A549 (cell line): ENCODE measurements around the gene NTRK3. TPM values are rescaled to one million over a fixed set of nuclear protein-coding genes. Genes with fewer than 3 reads are reported as not detected.

Source experiments
- ATAC-seq, 2 experiments: fragments of 200-7000 bp in 1 of 2; fragments of >200 bp in 1 of 2; cut with Nextera tagmentation in 1 of 2; cut with Tn5 transposase in 1 of 2; 3 replicates each; pipeline versions ENCODE4 v1.8.0 to v1.9.1; 2018 to 2020; ENCODE audit warnings: mild to moderate bottlenecking in 1 of 2, moderate library complexity in 1 of 2
- CTCF ChIA-PET: fragments of 300-600 bp; sonication (Branson Sonifier 250); formaldehyde crosslinking; extraction: SDS; loops from one replicate; lab custom pipeline; 2021; ENCODE audit warnings: antibody characterized with exemption, inconsistent platforms; lab: Yijun Ruan, JAX
- POLR2A ChIA-PET: fragments of 350-600 bp; formaldehyde crosslinking; extraction: SDS; loops from one replicate; lab custom pipeline; 2021; ENCODE audit warnings: antibody characterized with exemption, inconsistent platforms; lab: Yijun Ruan, JAX
- DNase-seq, 2 experiments: peaks; one replicate each; pipeline versions ENCODE4 v3.0.0 to v3.0.0-alpha.2; 2011 to 2016; ENCODE audit warnings: low read depth in 1 of 2, low spot score in 1 of 2
- FAIRE-seq: peaks from 2 replicates; lab custom pipeline; 2011; peaks lifted over from hg19 to GRCh38; lab: Jason Lieb, UNC
- H3K27ac ChIP-seq, 2 experiments: fragments of >200 bp; sonication (Bioruptor Twin); formaldehyde crosslinking; 3 replicates each; pipeline ENCODE4 v1.5.1; 2016 to 2017
- H3K4me1 ChIP-seq: fragments of >200 bp; sonication (Bioruptor Twin); formaldehyde crosslinking; 3 replicates; pipeline ENCODE4 v1.6.1; 2016
- H3K4me2 ChIP-seq: fragments of >200 bp; sonication (Bioruptor Twin); formaldehyde crosslinking; 3 replicates; pipeline ENCODE4 v1.6.1; 2016
- H3K4me3 ChIP-seq: fragments of >200 bp; sonication (Bioruptor Twin); formaldehyde crosslinking; 3 replicates; pipeline ENCODE4 v1.5.1; 2016
- H3K9me3 ChIP-seq: fragments of >200 bp; sonication (Bioruptor Twin); formaldehyde crosslinking; 3 replicates; pipeline ENCODE4 v1.6.1; 2016
- BCL3 ChIP-seq: fragments of >200 bp; sonication (Bioruptor Twin); formaldehyde crosslinking; IDR thresholded peaks from 3 replicates; pipeline ENCODE4 v1.6.1; 2016
- CBX8 ChIP-seq: fragments of 200-600 bp; sonication (generic); IDR thresholded peaks from 2 replicates; pipeline ENCODE4 v1.6.1; 2016
- CTCF ChIP-seq: fragments of >200 bp; sonication (Bioruptor Twin); formaldehyde crosslinking; IDR thresholded peaks from 3 replicates; pipeline ENCODE4 v1.5.1; 2016
- E2F6 ChIP-seq: IDR thresholded peaks from 2 replicates; pipeline ENCODE4 v1.6.1; 2012; ENCODE audit warnings: low read depth, borderline replicate concordance
- EHF ChIP-seq: fragments of 250-450 bp; sonication (Bioruptor Pico); IDR thresholded peaks from 2 replicates; pipeline ENCODE4 v1.5.0; 2020; ENCODE audit warnings: mild to moderate bottlenecking
- ESRRA ChIP-seq: fragments of 150-350 bp; IDR thresholded peaks from 2 replicates; pipeline ENCODE4 v1.6.1; 2014; ENCODE audit warnings: mild to moderate bottlenecking, low read length, borderline replicate concordance
- FOXS1 ChIP-seq: fragments of 250-450 bp; sonication (Bioruptor Pico); IDR thresholded peaks from 2 replicates; pipeline ENCODE4 v1.5.0; 2020; ENCODE audit warnings: mild to moderate bottlenecking, moderate library complexity
- HOXB13 ChIP-seq: fragments of 250-450 bp; sonication (Bioruptor Pico); IDR thresholded peaks from 2 replicates; pipeline ENCODE4 v1.5.0; 2020; ENCODE audit warnings: low read depth, mild to moderate bottlenecking, moderate library complexity
- HOXB5 ChIP-seq: fragments of 250-450 bp; sonication (Bioruptor Pico); IDR thresholded peaks from 2 replicates; pipeline ENCODE4 v1.5.0; 2020; ENCODE audit warnings: mild to moderate bottlenecking, moderate library complexity
- JUNB ChIP-seq: fragments of >200 bp; sonication (Bioruptor Twin); formaldehyde crosslinking; IDR thresholded peaks from 2 replicates; pipeline ENCODE4 v1.6.1; 2016
- KDM1A ChIP-seq: fragments of 200-600 bp; sonication (generic); IDR thresholded peaks from 2 replicates; pipeline ENCODE4 v1.6.1; 2016; ENCODE audit warnings: low read depth, mild to moderate bottlenecking
- NFE2L2 ChIP-seq: fragments of 150-350 bp; conservative IDR thresholded peaks from 2 replicates; pipeline ENCODE4 v1.6.1; 2014; ENCODE audit warnings: low read length
- PBX3 ChIP-seq: IDR thresholded peaks from 2 replicates; pipeline ENCODE4 v1.6.1; 2012
- PHF8 ChIP-seq: fragments of 200-600 bp; sonication (generic); IDR thresholded peaks from 2 replicates; pipeline ENCODE4 v1.6.1; 2016; ENCODE audit warnings: low read depth, mild to moderate bottlenecking, antibody characterized with exemption, moderate library complexity, borderline replicate concordance
- RAD21 ChIP-seq, 2 experiments: fragments of >200 bp in 1 of 2; sonication (Bioruptor Twin) in 1 of 2; formaldehyde crosslinking in 1 of 2; IDR thresholded peaks in 1 of 2; conservative IDR thresholded peaks in 1 of 2; 2 replicates in 1 of 2; 3 replicates in 1 of 2; pipeline ENCODE4 v1.6.1; 2012 to 2018; ENCODE audit warnings: inconsistent platforms in 1 of 2
- RFX5 ChIP-seq: fragments of 450-650 bp; IDR thresholded peaks from 2 replicates; pipeline ENCODE4 v1.7.1; 2014; ENCODE audit warnings: antibody characterized with exemption, mild to moderate bottlenecking, moderate library complexity
- TFCP2L1 ChIP-seq: fragments of 250-450 bp; sonication (Bioruptor Pico); IDR thresholded peaks from 2 replicates; pipeline ENCODE4 v1.5.0; 2021; ENCODE audit warnings: mild to moderate bottlenecking
- USF2 ChIP-seq: fragments of 450-650 bp; IDR thresholded peaks from 2 replicates; pipeline ENCODE4 v1.6.1; 2014; ENCODE audit warnings: antibody characterized with exemption
- ZFP36 ChIP-seq: fragments of 450-650 bp; IDR thresholded peaks from 2 replicates; pipeline ENCODE4 v1.6.1; 2014; ENCODE audit warnings: borderline replicate concordance; ENCODE audit not compliant: partially characterized antibody
- WGBS: methylation state at CpG from one replicate; pipeline ENCODE4 v1.1.6; 2017; ENCODE audit errors: missing lambda C conversion rate; 5-methylcytosine and 5-hydroxymethylcytosine counted together
- polyA plus RNA-seq, 4 experiments: library from polyadenylated mRNA; depleted of rRNA in 3 of 4; stranded (reverse); fragments of >200 nt; fragmentation: RNase III in 1 of 4; extraction: RNeasy Plus Mini Kit Qiagen cat#74134 plus additional on column Dnase treatment in 1 of 4; gene quantifications; 2 replicates in 3 of 4; 3 replicates in 1 of 4; pipeline ENCODE4 v1.2.3, GENCODE V29; 2011 to 2017

Gene NTRK3
- polyA plus RNA-seq, 2 of the 4 experiments (the other 2 are of a cell fraction) = 55.0 to 55.2 TPM

- Histone ChIP-seq H3K4me1 (peaks cover 24% of the 10 kb centered on the region), H3K4me3 (no peak overlapping the region)
- WGBS = 32% methylated on average over 9 of the region's 9 CpGs
- ATAC-seq = no peak; a peak in 1 of 6 replicates
- no peak for TF ChIP-seq HOXB13 (CRISPR knock-in tag)
- TF ChIP-seq TFCP2L1 (CRISPR knock-in tag) = no peak
- TF ChIP-seq ESRRA = no peak
- TF ChIP-seq JUNB = no peak
- no peak for TF ChIP-seq RFX5
- no peak for TF ChIP-seq CTCF
- TF ChIP-seq KDM1A = no peak
- no peak for TF ChIP-seq HOXB5 (CRISPR knock-in tag)
- TF ChIP-seq PBX3 = no peak
- no peak for TF ChIP-seq USF2
- TF ChIP-seq ZFP36 = no peak
- TF ChIP-seq, all 56 proteins: peak for 0
- CTCF ChIA-PET = interaction anchor here (0.6 to 5.7 kb wide), 3 partner anchors 12 to 14 kb away, joined by 3 to 51 read pairs (median 4); no protein-coding TSS in a partner anchor
- POLR2A ChIA-PET = no interaction called here
- H3K4me2 ChIP-seq = no peak overlapping the region
- no peak for DNase-seq
- FAIRE-seq = no peak
- H3K27ac ChIP-seq = no peak overlapping the region
- no peaks in the 10 kb centered on the region for H3K9me3 ChIP-seq
Measured at GRCh38 chr15:88233921-88234320, 22.6 kb downstream of the NTRK3 start.

GRCh38 chr15:88232771-88233201 is 23.8 kb downstream of the NTRK3 start:
- H3K9me3 ChIP-seq = no peaks in the 10 kb centered on the region
- 37% methylated on average over 4 of the region's 4 CpGs for WGBS
- H3K4me2 ChIP-seq = no peak overlapping the region
- TF ChIP-seq NFE2L2 (no peak), EHF (CRISPR knock-in tag) (no peak), BCL3 (no peak), RAD21 (conservative IDR thresholded peaks at IDR 0.05 in 1 of 2, IDR thresholded peaks at IDR 0.05 in 1 of 2) (no peak), CBX8 (no peak), E2F6 (no peak), FOXS1 (CRISPR knock-in tag) (no peak), HOXB13 (CRISPR knock-in tag) (no peak), PHF8 (no peak)
- no peak for ATAC-seq
- no peak overlapping the region for H3K4me3 ChIP-seq
- H3K27ac ChIP-seq = no peak overlapping the region
- ChIA-PET POLR2A (no interaction called here), CTCF (interaction anchor here (0.5 to 5.7 kb wide), 3 partner anchors 9 to 26 kb away, joined by 3 to 51 read pairs (median 4); no protein-coding TSS in a partner anchor)
- DNase-seq = no peak
- peaks cover 15% of the 10 kb centered on the region for H3K4me1 ChIP-seq
- FAIRE-seq = no peak
